C4-2B (cell line): ENCODE measurements around the gene SNRNP70.

ENCODE experiments used
- CTCF ChIP-seq: fragments of 450-650 bp; conservative IDR thresholded peaks from 2 replicates; pipeline ENCODE4 v1.5.1; 2017; ENCODE audit warnings: mild to moderate bottlenecking
- ZFX ChIP-seq: fragments of 450-650 bp; IDR thresholded peaks from 2 replicates; pipeline ENCODE4 v1.6.1; 2017

GRCh38 chr19:49113762-49114629, 28.7 kb downstream of the SNRNP70 start, which contains the start of gene LIN7B:
- TF ChIP-seq CTCF (peak; percentile 59), ZFX (no peak)
